ENCODE measurements around the gene TMEM250. TPM values are rescaled to one million over a fixed set of nuclear protein-coding genes. Genes with fewer than 3 reads are reported as not detected.

The TMEM250 gene
- total and polyA plus RNA-seq, 2 donors from 2014 or later = 22.2 to 33.1 TPM

DNA sequence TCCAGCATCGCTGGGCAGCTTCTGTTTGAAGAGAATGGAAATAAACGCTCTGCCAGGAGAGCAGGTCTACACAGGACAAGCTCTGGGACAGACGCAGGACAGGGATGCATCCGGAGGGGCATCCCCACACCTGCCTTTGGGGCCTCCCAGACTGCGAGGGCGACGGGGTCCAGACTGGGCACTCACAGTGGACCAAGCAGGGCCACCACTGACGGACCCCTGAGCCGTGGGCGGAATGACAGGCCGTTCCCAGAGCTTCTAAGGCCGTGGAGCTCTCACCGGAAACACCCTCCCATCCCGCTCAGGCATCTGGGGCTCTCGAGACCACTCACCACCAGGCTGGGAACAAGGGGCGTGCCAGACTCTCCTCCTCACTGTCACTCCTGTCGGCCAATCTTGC, 10.5 kb upstream of the TMEM250 start:
- TF ChIP-seq, protein P1, sequence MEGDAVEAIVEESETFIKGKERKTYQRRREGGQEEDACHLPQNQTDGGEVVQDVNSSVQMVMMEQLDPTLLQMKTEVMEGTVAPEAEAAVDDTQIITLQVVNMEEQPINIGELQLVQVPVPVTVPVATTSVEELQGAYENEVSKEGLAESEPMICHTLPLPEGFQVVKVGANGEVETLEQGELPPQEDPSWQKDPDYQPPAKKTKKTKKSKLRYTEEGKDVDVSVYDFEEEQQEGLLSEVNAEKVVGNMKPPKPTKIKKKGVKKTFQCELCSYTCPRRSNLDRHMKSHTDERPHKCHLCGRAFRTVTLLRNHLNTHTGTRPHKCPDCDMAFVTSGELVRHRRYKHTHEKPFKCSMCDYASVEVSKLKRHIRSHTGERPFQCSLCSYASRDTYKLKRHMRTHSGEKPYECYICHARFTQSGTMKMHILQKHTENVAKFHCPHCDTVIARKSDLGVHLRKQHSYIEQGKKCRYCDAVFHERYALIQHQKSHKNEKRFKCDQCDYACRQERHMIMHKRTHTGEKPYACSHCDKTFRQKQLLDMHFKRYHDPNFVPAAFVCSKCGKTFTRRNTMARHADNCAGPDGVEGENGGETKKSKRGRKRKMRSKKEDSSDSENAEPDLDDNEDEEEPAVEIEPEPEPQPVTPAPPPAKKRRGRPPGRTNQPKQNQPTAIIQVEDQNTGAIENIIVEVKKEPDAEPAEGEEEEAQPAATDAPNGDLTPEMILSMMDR (IDR thresholded peaks at IDR 0.05; ENCODE audit: borderline replicate concordance, extremely low read depth, insufficient read depth) = no peak
- Histone ChIP-seq H3K9ac (ENCODE audit: low read length in 3 of 3) (no peak overlapping the region), H3K4me3 (ENCODE audit: low read length in 3 of 3) (no peak overlapping the region), H3K27me3 (ENCODE audit: control insufficient read depth, insufficient read depth, low read length) (peaks cover 19% of the 10 kb centered on the region), H3K4me1 (ENCODE audit: control insufficient read depth in 2 of 3, insufficient read depth in 2 of 3, low read depth in 1 of 3, low read length in 3 of 3) (peaks cover 0 to 4% (median 0%) of the 10 kb centered on the region in 3 donors), H3K9me3 (ENCODE audit: control insufficient read depth in 2 of 3, insufficient read depth in 1 of 3, low read length in 3 of 3) (no peaks in the 10 kb centered on the region), H3K36me3 (ENCODE audit: control insufficient read depth in 2 of 3, insufficient read depth in 3 of 3, low read length in 3 of 3) (no peaks in the 10 kb centered on the region), H3K27ac (ENCODE audit: low read depth in 2 of 2, low read length in 2 of 2) (no peak overlapping the region)
- FAIRE-seq (no peak), DNase-seq (no peak)
- intact Hi-C loops (cut with DNase I) = no loop called here

DNA sequence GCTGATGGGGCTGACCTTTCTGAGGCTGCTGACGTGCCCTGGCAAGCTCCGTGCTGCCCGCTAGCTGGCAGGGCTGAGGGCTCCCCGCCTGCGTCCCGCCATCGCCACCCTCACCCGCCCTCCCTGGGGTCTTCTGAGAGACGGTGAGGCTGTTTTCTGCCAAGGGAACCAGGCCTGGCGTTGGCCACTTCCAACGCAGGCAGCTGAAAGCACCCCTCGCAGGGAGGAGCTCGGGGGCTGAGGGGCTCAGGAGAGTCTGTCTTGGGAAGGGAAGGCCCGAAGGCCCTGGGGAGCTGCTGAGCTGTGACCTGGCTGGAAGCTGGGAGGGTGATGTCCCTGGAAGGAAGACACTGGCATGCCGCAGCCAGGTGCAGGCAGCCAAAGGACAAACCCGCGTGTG, 9.8 kb upstream of the TMEM250 start:
- DNase-seq (no peak), FAIRE-seq (no peak)
- Histone ChIP-seq H3K9ac (ENCODE audit: low read length in 3 of 3) (no peak overlapping the region), H3K36me3 (ENCODE audit: control insufficient read depth in 2 of 3, insufficient read depth in 3 of 3, low read length in 3 of 3) (no peaks in the 10 kb centered on the region), H3K9me3 (ENCODE audit: control insufficient read depth in 2 of 3, insufficient read depth in 1 of 3, low read length in 3 of 3) (no peaks in the 10 kb centered on the region), H3K27ac (ENCODE audit: low read depth in 2 of 2, low read length in 2 of 2) (no peak overlapping the region), H3K27me3 (ENCODE audit: control insufficient read depth, insufficient read depth, low read length) (peaks cover 13% of the 10 kb centered on the region), H3K4me3 (ENCODE audit: low read length in 3 of 3) (no peak overlapping the region), H3K4me1 (ENCODE audit: control insufficient read depth in 2 of 3, insufficient read depth in 2 of 3, low read depth in 1 of 3, low read length in 3 of 3) (peaks cover 0 to under 1% (median 0%) of the 10 kb centered on the region in 3 donors)
- TF ChIP-seq, protein P1 (IDR thresholded peaks at IDR 0.05; ENCODE audit: borderline replicate concordance, extremely low read depth, insufficient read depth) = no peak
- intact Hi-C loops (cut with DNase I) = no loop called here

DNA sequence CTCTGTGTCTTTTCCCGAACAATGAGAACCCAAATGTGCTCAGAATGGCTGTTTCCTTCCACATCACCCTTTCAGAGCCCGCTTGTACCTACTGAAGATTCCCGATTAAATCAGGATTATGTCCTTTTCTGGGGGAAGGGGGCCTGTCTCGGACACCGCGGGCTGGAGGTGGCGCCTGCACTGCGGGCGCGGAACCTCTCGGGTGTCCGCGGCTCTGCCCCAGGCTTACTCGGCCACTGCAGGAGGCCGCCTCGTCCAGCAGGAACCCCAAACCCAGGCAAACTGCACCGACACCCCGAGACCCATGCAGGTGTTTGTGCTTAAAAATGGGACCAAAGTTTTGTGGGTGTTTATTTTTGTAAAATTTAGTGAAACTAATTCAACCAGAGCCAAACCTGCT, 8.6 kb upstream of the TMEM250 start:
- DNase-seq = no peak
- Histone ChIP-seq H3K4me1 (ENCODE audit: control insufficient read depth in 2 of 3, insufficient read depth in 2 of 3, low read depth in 1 of 3, low read length in 3 of 3) (peaks cover 0 to 6% (median 0%) of the 10 kb centered on the region in 3 donors), H3K36me3 (ENCODE audit: control insufficient read depth in 2 of 3, insufficient read depth in 3 of 3, low read length in 3 of 3) (no peaks in the 10 kb centered on the region), H3K4me3 (ENCODE audit: low read length in 3 of 3) (no peak overlapping the region), H3K9me3 (ENCODE audit: control insufficient read depth in 2 of 3, insufficient read depth in 1 of 3, low read length in 3 of 3) (no peaks in the 10 kb centered on the region), H3K9ac (ENCODE audit: low read length in 3 of 3) (no peak overlapping the region), H3K27me3 (ENCODE audit: control insufficient read depth, insufficient read depth, low read length) (peaks cover 13% of the 10 kb centered on the region), H3K27ac (ENCODE audit: low read depth in 2 of 2, low read length in 2 of 2) (no peak overlapping the region)
- TF ChIP-seq, protein P1 (IDR thresholded peaks at IDR 0.05; ENCODE audit: borderline replicate concordance, extremely low read depth, insufficient read depth) = no peak
- intact Hi-C loops (cut with DNase I) = no loop called here
- FAIRE-seq = no peak
